ENCODE measurements around the gene TMEM91.
"Not testable (repeated sequence)": the region's sequence is repeated elsewhere in the genome, so short reads cannot be mapped to it uniquely, and the experiment has no call there.

The TMEM91 gene

DNA sequence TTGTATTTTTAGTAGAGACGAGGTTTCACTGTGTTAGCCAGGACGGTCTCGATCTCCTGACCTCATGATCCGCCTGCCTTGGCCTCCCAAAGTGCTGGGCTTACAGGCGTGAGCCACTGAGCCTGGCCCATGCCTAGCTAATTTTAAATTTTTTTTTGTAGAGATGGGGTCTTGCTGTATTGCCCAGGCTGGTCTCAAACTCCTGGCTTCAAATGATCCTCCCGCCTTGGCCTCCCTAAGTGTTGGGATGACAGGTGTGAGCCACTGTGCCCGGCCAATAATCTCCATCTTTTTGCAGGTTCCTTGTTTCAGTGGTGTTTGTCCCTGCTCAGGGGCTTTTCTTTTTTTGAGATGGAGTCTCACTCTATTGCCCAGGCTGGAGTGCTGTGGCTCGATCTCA is 5.2 kb downstream of the TMEM91 start:
- DNase-seq (ENCODE audit: low spot score) = not testable (repeated sequence)

- no peak for DNase-seq (ENCODE audit: low spot score)
Observed at GRCh38 chr19:41384351-41384750, 8.0 kb downstream of the TMEM91 start.

GRCh38 chr19:41386442-41386841 is 10.1 kb downstream of the TMEM91 start:
- no peak for DNase-seq (ENCODE audit: low spot score)

DNA sequence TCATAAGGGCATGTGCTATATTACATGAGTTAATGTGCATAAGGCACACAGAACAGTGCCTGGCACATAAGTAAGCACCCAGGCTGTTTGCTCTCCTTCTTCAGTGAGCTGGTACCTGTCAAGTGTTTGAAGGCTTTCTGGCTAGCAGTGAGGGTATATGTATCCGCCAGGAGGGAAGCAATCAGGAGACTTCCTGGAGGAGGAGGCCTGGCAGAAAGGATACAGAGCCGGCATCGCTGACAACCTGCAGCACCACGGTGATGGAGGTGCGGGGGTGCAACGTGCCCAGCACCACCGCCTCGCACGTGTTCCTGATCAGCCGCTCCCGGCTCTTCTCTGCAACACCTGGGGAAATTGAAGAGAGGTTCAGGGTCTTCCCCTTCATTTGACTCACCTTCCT is 15.3 kb downstream of the TMEM91 start:
- DNase-seq (ENCODE audit: low spot score) = no peak

DNA sequence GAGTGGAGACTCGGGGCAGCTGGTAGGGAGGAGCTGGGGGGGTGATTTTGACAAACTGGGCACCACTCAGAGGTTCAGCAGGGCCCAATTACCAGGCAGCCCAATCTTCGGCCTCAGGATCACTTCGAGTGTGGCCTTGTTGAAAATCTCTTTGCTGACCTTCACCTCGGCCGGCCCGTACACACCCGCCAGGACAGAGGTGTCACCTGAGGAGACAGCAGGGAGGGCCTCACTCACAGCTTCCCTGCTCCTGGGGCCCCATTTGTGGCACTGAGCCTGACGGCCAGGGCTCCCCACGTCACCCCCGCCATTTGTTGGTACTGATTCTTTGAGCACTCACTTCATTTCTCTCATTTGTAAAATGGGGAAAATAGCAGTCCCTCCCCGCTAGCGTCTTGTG is 16.4 kb downstream of the TMEM91 start:
- no peak for DNase-seq (ENCODE audit: low spot score)

- DNase-seq (ENCODE audit: low spot score) = no peak
Observed at GRCh38 chr19:41395355-41395754, 19.0 kb downstream of the TMEM91 start.

DNA sequence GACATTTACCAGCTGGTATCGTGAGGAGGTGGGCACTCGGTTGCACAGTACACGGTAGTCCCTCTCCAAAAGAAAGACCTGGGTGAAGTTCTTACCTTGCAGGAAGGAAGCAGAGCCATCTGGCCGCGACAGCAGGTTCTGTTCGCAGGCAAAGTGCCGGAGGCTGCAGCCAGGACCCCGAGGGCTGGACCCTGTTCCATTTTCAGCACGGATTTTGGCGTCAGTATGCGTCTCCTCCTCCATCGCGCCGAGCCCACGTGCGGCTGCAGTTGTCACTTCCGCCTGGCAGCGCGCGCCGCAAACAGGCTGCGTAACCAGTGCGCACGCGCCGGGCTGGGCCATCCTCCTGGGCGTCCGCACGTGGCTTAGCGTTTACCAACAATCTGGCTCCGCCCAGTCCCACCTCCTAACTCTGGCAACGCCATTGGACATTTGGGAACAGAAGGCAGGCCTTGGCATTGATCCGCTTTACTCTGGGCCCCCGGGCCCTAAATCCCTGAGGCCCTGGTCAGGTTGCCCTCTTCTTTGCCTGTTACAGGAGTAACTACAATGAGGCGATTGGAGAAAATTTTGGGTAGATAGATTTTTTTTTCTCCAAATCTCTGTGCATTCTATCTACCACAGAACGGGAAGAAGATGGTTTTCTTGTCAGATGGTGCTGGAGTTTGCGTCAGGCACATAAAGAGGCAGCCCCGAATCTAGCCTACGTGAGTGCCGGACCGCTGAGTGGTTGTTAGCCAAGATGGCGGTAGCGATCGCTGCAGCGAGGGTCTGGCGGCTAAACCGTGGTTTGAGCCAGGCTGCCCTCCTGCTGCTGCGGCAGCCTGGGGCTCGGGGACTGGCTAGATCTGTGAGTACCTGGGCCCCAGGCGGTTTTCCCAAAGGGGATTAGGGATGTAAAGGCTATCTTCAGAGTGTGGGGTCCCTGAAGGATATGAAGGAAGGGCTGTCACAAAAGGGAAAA is 21.0 kb downstream of the TMEM91 start, which contains the start of the genes BCKDHA and EXOSC5:
Gene BCKDHA (plus strand): TSS at position 733 of the 964 bp plus-strand sequence. CDS start 10 bp downstream, at position 743.
Gene EXOSC5 (minus strand): TSS at position 274 of the 964 bp plus-strand sequence. CDS start 31 bp downstream, at position 243.
- DNase-seq (ENCODE audit: low spot score) = peak; percentile 100

DNA sequence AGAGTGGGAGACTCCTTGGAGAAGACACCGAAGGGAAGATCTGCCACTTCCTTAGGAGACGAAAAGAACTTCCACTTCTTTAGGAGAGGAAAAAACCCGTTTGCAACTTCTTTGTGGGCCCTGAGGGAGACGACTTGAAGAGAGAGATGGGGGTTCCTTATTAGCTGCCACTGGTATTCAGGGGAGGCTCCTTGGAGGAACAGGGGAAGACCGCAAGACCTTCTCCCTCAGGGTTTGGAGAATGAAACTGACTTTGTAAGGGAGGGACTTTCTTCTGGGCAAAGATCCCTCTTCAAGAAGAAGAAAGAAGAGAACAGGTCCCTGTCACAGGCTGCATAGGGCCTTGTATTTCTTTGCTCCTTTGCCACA is 21.7 kb downstream of the TMEM91 start:
- DNase-seq (ENCODE audit: low spot score) = no peak

DNA sequence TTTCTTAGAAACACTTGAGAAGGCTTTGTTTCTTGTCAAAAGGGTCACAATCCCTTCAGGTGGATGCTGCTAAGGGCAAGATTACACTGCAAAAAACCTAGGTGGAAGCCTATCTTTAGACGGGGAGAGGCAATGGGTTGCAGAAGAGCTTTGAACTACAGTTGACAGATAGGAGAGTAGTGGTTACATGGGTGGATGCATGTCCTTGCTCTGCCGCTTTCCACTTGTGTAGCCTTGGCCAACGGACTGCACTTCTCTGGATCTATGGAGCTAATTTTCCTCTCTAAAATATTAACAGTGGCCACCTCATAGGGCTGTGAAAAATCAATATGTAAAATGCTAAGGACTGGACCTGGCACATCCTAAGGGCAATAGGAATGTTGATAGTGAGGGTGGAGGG is 22.3 kb downstream of the TMEM91 start:
- DNase-seq (ENCODE audit: low spot score) = no peak

DNA sequence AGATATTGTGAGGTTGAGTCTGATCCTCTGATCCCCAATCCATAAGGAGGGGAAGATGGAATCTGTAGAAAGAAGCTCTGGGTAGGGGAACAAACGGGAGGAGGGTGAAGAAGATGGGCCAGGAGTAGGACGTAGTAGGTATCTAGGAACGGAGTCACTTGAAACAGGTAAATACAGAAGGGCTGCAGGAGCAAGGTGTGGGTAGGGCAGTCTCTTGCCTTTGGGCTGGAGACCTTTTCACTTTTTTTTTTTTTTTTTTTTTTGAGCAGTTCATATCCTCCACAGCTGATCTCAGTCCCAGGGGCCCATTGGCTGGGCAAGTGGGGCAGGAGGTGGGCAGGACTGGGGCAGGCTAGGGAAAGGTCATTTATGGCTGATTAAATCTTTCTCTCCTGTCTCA is 22.8 kb downstream of the TMEM91 start:
- DNase-seq (ENCODE audit: low spot score) = no peak

DNA sequence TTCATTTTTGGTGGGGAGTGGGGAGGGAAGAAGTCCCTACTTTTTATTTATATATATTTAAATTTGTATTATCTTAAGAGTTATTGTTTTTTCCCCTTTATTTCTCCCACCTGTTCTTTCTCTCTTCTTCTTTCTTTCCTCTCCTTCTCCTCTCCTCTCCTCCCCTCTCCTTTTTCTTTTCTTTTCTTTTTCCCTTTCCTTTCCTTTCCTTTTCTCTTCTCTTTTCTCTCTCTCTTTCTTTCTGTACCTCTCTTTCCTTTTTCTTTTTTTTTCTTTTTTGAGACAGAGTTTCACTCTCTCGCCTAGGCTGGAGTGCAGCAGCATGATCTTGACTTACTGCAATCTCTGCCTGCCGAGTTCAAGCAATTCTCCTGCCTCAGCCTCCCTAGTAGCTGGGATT is 23.2 kb downstream of the TMEM91 start:
- no peak for DNase-seq (ENCODE audit: low spot score)

DNA sequence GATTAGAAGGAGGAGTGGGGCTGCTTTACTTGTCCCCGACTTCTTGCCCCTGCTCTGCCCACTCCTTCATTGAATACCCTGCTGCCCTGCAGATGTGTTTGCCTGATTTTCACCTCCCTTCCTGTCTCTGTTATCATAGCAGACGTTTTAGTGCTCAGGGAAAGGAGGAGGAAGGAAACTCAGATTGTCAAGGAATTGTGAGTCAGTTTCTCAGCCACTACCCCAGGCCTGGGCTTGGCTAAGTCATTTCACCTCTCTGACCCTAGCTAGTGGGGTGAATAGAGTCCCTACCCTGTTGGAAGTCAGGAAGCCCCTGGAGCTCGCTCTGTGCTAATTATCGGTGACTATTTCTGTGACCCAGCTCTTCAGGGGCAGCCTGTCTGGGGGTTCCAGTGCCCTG is 25.1 kb downstream of the TMEM91 start:
- DNase-seq (ENCODE audit: low spot score) = no peak

DNA sequence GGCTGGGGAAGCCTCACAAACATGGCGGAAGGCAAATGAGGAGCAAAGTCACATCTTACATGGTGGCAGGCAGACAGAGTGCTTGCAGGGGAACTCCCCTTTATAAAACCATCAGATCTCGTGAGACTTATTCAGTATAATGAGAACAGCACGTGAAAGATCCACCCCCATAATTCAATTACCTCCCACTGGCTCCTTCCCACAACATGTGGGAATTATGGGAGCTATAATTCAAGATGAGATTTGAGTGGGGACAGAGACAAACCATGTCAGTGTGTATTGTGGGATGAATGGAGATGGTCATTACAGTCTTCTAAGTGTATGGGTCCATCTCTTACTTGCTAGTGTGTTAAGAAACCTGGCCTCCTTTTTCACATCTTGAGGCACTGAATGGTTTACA is 25.7 kb downstream of the TMEM91 start:
- DNase-seq (ENCODE audit: low spot score) = no peak

GRCh38 chr19:41403181-41403970 is 27.0 kb downstream of the TMEM91 start:
- no peak for DNase-seq (ENCODE audit: low spot score)

DNA sequence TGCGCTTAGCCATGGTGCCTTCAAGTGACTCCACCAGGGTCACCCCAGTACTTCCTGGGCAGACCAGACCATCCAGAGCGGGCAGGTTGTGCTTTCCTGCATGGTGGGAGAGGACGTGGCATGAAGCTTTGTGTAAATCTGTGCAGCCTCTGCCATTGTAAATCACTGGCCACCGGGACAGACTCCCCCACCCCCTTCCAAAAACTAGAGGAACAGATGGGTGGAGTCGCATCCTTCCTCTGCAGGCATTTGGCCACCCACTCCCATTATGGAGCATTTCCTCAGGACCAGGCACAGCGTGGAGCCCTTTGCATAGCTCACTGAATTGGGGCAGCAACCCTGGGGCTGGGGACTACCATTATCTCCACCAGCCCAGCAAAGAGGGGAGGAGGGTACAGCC is 29.4 kb downstream of the TMEM91 start:
- DNase-seq (ENCODE audit: low spot score) = no peak

DNA sequence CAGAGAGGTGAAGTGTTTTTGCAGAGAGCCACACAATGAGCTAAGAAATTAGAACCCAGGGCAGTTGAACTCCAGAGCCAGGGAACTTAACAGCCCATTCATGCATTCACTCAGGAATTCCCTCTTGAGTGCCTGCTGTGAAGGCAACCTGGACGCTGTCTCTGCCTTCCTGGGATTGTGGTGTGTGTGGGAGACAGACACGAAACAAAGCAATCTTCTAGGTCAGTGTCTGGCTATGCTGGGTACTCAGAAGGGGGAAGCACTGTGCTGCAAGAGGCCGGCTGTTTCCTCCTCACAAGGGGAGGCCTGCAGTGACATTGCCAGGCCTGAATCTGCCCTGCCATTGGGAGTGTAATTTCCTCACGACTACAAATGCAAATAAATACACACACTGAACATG is 30.9 kb downstream of the TMEM91 start:
- DNase-seq (ENCODE audit: low spot score) = no peak

GRCh38 chr19:41408256-41408655 is 31.9 kb downstream of the TMEM91 start:
- no peak for DNase-seq (ENCODE audit: low spot score)

- DNase-seq (ENCODE audit: low spot score) = not testable (repeated sequence)
Observed at GRCh38 chr19:41408846-41409245, 32.5 kb downstream of the TMEM91 start.

DNA sequence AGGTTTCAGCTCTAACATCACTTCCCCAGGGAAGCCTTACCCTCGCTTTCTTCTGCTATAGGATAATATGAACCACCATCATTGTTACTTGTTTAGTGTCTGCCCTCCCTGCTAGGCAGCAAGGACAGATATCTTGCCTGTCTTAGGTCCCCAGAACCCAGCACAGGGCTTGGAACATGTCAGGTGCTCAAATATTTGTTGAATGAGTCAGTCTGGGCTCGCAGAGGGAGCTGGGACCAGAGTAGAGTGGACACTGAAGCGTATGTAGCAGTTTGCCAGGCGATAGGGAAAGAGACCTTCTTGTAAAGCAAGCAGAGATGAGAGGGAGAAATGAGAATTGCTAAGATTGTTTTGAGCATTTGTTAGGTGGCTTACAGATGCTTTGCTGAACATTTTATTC is 33.0 kb downstream of the TMEM91 start:
- DNase-seq (ENCODE audit: low spot score) = no peak

- no peak for DNase-seq (ENCODE audit: low spot score)
Observed at GRCh38 chr19:41410336-41411054, 34.2 kb downstream of the TMEM91 start.

GRCh38 chr19:41411100-41411967 is 35.0 kb downstream of the TMEM91 start:
- no peak for DNase-seq (ENCODE audit: low spot score)

All from CD4-positive, alpha-beta T cell treated with Interleukin-15 for 4 hours (primary cell).